Measurements from ENCODE around the gene FBXO44. TPM values are rescaled to one million over a fixed set of nuclear protein-coding genes. Genes with fewer than 3 reads are reported as not detected.

The FBXO44 gene
- total and polyA plus RNA-seq, 2 donors (not counting 1 experiment from before 2014, with no cell fraction given): 8.1 to 17.8 TPM

DNA sequence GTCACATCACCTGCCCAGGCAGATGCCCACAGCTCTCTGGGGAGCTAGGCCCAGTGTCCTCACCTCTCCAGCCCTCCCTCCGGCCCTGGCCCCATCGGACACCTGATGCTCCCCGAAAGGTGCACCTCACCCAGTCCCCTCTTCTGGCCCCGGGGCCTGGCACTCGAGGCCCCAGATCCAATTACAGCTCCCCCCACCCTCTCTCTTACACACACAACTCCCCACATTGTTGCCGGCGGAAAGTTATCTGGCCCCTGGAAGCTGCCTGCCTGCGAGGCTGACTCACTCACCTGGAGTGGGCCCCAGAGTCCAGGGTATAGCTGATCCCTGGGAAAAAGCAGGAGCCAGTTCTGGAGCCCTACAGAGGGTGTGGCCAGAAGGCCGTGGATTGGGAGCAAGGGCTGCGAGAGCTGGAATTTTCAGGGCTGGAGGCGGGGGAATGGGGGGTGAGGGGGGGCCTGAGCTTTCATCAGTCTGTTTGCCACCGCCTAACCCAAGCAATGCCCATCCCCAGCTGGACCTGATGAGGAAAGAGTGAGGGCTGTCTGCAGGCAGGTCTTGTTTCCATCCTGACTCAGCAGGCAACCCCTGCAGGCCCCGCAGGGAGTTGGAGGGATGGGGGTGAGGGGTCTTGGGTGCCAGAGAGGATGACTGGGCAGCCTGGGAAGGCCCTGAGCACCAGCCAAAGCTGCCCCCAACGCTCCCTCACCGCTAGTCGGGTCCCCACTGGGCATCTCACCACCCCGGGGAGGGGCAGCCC, 1.4 kb upstream of the FBXO44 start:
- Histone ChIP-seq H4K20me1 (ENCODE audit: control insufficient read depth, extremely low read depth, insufficient read depth, low read length) (no peaks in the 10 kb centered on the region), H3K4me1 (ENCODE audit: control insufficient read depth, extremely low read depth, insufficient read depth, low read length) (peaks cover 3% of the 10 kb centered on the region), H3K4me2 (ENCODE audit: extremely low read depth, insufficient read depth, low read length) (no peak overlapping the region), H3K9ac (ENCODE audit: insufficient read depth, low read length) (no peak overlapping the region), H3K36me3 (ENCODE audit: control insufficient read depth, insufficient read depth, low read length) (no peaks in the 10 kb centered on the region), H3K27ac (ENCODE audit: insufficient read depth, low read length) (no peak overlapping the region), H2AFZ (ENCODE audit: low read length) (no peak overlapping the region), H3K9me3 (ENCODE audit: control insufficient read depth, insufficient read depth, low read depth, low read length) (no peaks in the 10 kb centered on the region), H3K79me2 (ENCODE audit: control insufficient read depth, insufficient read depth, low read length) (no peaks in the 10 kb centered on the region), H3K4me3 (replicated peaks in 1 of 4; ENCODE audit: control extremely low read depth in 1 of 4, insufficient read depth in 1 of 4, low read depth in 3 of 4, low read length in 4 of 4) (no peak overlapping the region), H3K27me3 (ENCODE audit: control insufficient read depth, insufficient read depth, low read length) (peaks cover 5% of the 10 kb centered on the region)
- DNase-seq (ENCODE audit: low read depth in 2 of 2): peak in 1 of 2 donors; percentile 66
- TF ChIP-seq CTCF (conservative IDR thresholded peaks at IDR 0.05 in 1 of 2, IDR thresholded peaks at IDR 0.05 in 1 of 2; ENCODE audit: low read depth in 1 of 2, low read length in 2 of 2) (no peak), EZH2 (IDR thresholded peaks at IDR 0.05; ENCODE audit: low read length, missing control alignments) (no peak)

- Histone ChIP-seq H3K79me2 (ENCODE audit: control insufficient read depth, insufficient read depth, low read length) (no peaks in the 10 kb centered on the region), H3K27ac (ENCODE audit: insufficient read depth, low read length) (no peak overlapping the region), H3K4me1 (ENCODE audit: control insufficient read depth, extremely low read depth, insufficient read depth, low read length) (peaks cover 3% of the 10 kb centered on the region), H3K4me3 (replicated peaks in 1 of 4; ENCODE audit: control extremely low read depth in 1 of 4, insufficient read depth in 1 of 4, low read depth in 3 of 4, low read length in 4 of 4) (peak overlapping the region in 1 of 4 experiments; percentile 65), H3K9me3 (ENCODE audit: control insufficient read depth, insufficient read depth, low read depth, low read length) (no peaks in the 10 kb centered on the region), H2AFZ (ENCODE audit: low read length) (no peak overlapping the region), H4K20me1 (ENCODE audit: control insufficient read depth, extremely low read depth, insufficient read depth, low read length) (no peaks in the 10 kb centered on the region), H3K27me3 (ENCODE audit: control insufficient read depth, insufficient read depth, low read length) (peaks cover 5% of the 10 kb centered on the region), H3K36me3 (ENCODE audit: control insufficient read depth, insufficient read depth, low read length) (no peaks in the 10 kb centered on the region), H3K9ac (ENCODE audit: insufficient read depth, low read length) (no peak overlapping the region), H3K4me2 (ENCODE audit: extremely low read depth, insufficient read depth, low read length) (no peak overlapping the region)
- TF ChIP-seq EZH2 (IDR thresholded peaks at IDR 0.05; ENCODE audit: low read length, missing control alignments) (no peak), CTCF (conservative IDR thresholded peaks at IDR 0.05 in 1 of 2, IDR thresholded peaks at IDR 0.05 in 1 of 2; ENCODE audit: low read depth in 1 of 2, low read length in 2 of 2) (no peak)
- no peak for DNase-seq (ENCODE audit: low read depth in 2 of 2)
Measured at GRCh38 chr1:11653861-11654136, 878 bp upstream of the FBXO44 start.

DNA sequence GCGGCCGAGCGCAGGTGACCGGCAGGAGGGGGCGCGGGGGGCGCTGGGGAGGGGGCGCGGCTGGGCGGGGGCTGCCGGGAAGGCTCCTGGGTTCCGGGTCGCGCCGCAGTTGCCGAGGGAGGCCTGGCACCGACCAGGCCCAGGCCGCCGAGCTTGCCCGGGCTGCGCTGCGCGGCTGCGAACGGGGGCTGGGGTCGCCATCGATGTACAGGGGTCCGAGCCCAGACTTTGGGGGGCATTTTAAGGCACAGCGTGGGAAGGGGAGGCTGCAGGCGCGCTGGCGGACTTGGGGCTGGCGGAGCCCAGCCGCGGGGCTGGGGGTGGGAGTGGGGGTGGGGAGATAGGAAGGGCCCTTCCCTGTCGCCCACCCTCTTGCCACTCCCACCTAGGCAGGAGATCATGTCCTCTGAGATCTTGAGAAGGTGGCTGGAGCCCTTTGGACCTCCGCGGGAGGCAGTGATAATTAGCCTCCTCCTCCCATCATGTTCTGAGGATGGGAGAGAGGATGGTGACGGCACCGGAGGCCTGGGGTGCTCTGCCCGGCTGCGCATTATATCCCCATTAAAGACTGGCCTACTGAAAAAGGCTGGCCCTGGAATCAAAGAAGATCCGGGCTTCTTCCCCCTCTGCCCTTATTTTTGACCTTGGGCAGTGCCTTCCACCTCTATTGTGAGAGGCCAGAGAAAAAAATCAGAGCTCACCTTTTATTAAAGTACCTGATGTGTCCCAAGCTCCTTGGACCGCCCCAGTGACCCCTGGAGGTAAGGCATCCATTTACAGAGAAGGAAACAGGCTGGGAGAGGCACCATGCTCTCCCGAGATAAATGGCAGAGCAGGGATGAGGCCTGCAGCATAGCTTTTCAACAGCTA, 497 bp downstream of the FBXO44 start:
- H3K4me1 ChIP-seq (ENCODE audit: control insufficient read depth, extremely low read depth, insufficient read depth, low read length): peaks cover 3% of the 10 kb centered on the region
- DNase-seq (ENCODE audit: low read depth in 2 of 2): no peak
- TF ChIP-seq EZH2 (IDR thresholded peaks at IDR 0.05; ENCODE audit: low read length, missing control alignments): no peak
- TF ChIP-seq CTCF (conservative IDR thresholded peaks at IDR 0.05 in 1 of 2, IDR thresholded peaks at IDR 0.05 in 1 of 2; ENCODE audit: low read depth in 1 of 2, low read length in 2 of 2): no peak
- H3K79me2 ChIP-seq (ENCODE audit: control insufficient read depth, insufficient read depth, low read length): no peaks in the 10 kb centered on the region
- H3K4me2 ChIP-seq (ENCODE audit: extremely low read depth, insufficient read depth, low read length): peak overlapping the region; percentile 91
- no peaks in the 10 kb centered on the region for H3K9me3 ChIP-seq (ENCODE audit: control insufficient read depth, insufficient read depth, low read depth, low read length)
- peaks cover 3% of the 10 kb centered on the region for H3K27me3 ChIP-seq (ENCODE audit: control insufficient read depth, insufficient read depth, low read length)
- peak overlapping the region; percentile 39 to 62 (median 48) for H3K4me3 ChIP-seq (replicated peaks in 1 of 4; ENCODE audit: control extremely low read depth in 1 of 4, insufficient read depth in 1 of 4, low read depth in 3 of 4, low read length in 4 of 4)
- no peaks in the 10 kb centered on the region for H4K20me1 ChIP-seq (ENCODE audit: control insufficient read depth, extremely low read depth, insufficient read depth, low read length)
- peak overlapping the region; percentile 57 for H3K9ac ChIP-seq (ENCODE audit: insufficient read depth, low read length)
- no peaks in the 10 kb centered on the region for H3K36me3 ChIP-seq (ENCODE audit: control insufficient read depth, insufficient read depth, low read length)
- H2AFZ ChIP-seq (ENCODE audit: low read length): peak overlapping the region; percentile 25
- H3K27ac ChIP-seq (ENCODE audit: insufficient read depth, low read length): no peak overlapping the region
